ENCODE measurements around the gene VSIR.

VSIR gene

GRCh38 chr10:71814922-71815411 lies 41.6 kb upstream of the VSIR start:
- Histone ChIP-seq H3K9me3 (ENCODE audit: control insufficient read depth, low read depth, low read length) (no peaks in the 10 kb centered on the region), H3K27ac (ENCODE audit: low read length) (no peak overlapping the region), H3K4me3 (ENCODE audit: low read length) (no peak overlapping the region), H3K9ac (ENCODE audit: low read length) (no peak overlapping the region), H3K27me3 (ENCODE audit: control insufficient read depth, insufficient read depth, low read length) (no peaks in the 10 kb centered on the region), H3K4me1 (ENCODE audit: control insufficient read depth, low read depth, low read length) (no peaks in the 10 kb centered on the region), H3K36me3 (ENCODE audit: control insufficient read depth, low read depth, low read length) (peaks cover 44% of the 10 kb centered on the region)

- Histone ChIP-seq H3K27ac (ENCODE audit: low read length) (no peak overlapping the region), H3K36me3 (ENCODE audit: control insufficient read depth, low read depth, low read length) (peaks cover 26% of the 10 kb centered on the region), H3K27me3 (ENCODE audit: control insufficient read depth, insufficient read depth, low read length) (no peaks in the 10 kb centered on the region), H3K4me1 (ENCODE audit: control insufficient read depth, low read depth, low read length) (no peaks in the 10 kb centered on the region), H3K9me3 (ENCODE audit: control insufficient read depth, low read depth, low read length) (no peaks in the 10 kb centered on the region), H3K9ac (ENCODE audit: low read length) (no peak overlapping the region), H3K4me3 (ENCODE audit: low read length) (no peak overlapping the region)
These were observed 39.7 kb upstream of the VSIR start for GRCh38 chr10:71812913-71813590.

GRCh38 chr10:71812016-71812912 lies 38.9 kb upstream of the VSIR start:
- Histone ChIP-seq H3K4me1 (ENCODE audit: control insufficient read depth, low read depth, low read length) (no peaks in the 10 kb centered on the region), H3K27me3 (ENCODE audit: control insufficient read depth, insufficient read depth, low read length) (no peaks in the 10 kb centered on the region), H3K4me3 (ENCODE audit: low read length) (no peak overlapping the region), H3K36me3 (ENCODE audit: control insufficient read depth, low read depth, low read length) (peaks cover 18% of the 10 kb centered on the region), H3K27ac (ENCODE audit: low read length) (no peak overlapping the region), H3K9me3 (ENCODE audit: control insufficient read depth, low read depth, low read length) (no peaks in the 10 kb centered on the region), H3K9ac (ENCODE audit: low read length) (no peak overlapping the region)

DNA sequence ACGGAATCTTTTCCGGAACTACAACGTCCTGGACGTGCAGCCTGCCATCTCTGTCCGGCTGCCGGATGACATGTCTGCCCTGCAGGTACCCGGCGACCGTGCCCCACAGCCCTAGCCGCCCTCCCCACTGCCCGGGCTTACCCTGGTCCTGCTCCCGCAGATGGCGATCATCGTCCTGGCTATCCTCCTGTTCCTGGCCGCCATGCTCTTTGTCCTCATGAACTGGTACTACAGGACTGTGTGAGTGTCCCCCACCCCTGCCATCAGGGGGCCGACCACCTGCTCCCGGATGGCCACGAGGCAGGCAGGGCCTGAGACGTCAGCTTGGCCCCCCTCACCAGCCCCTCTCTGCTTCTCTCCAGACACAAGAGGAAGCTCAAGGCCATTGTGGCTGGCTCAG lies 38.0 kb upstream of the VSIR start:
- H3K9ac ChIP-seq (ENCODE audit: low read length), result no peak overlapping the region
- peaks cover 9% of the 10 kb centered on the region for H3K36me3 ChIP-seq (ENCODE audit: control insufficient read depth, low read depth, low read length)
- H3K27me3 ChIP-seq (ENCODE audit: control insufficient read depth, insufficient read depth, low read length), result no peaks in the 10 kb centered on the region
- no peak overlapping the region for H3K4me3 ChIP-seq (ENCODE audit: low read length)
- H3K27ac ChIP-seq (ENCODE audit: low read length), result no peak overlapping the region
- H3K4me1 ChIP-seq (ENCODE audit: control insufficient read depth, low read depth, low read length), result peaks cover under 1% of the 10 kb centered on the region
- no peaks in the 10 kb centered on the region for H3K9me3 ChIP-seq (ENCODE audit: control insufficient read depth, low read depth, low read length)

- Histone ChIP-seq H3K27me3 (ENCODE audit: control insufficient read depth, insufficient read depth, low read length) (peaks cover 5% of the 10 kb centered on the region), H3K36me3 (ENCODE audit: control insufficient read depth, low read depth, low read length) (no peaks in the 10 kb centered on the region), H3K27ac (ENCODE audit: low read length) (no peak overlapping the region), H3K4me1 (ENCODE audit: control insufficient read depth, low read depth, low read length) (peaks cover 4% of the 10 kb centered on the region), H3K9ac (ENCODE audit: low read length) (no peak overlapping the region), H3K4me3 (ENCODE audit: low read length) (no peak overlapping the region), H3K9me3 (ENCODE audit: control insufficient read depth, low read depth, low read length) (no peaks in the 10 kb centered on the region)
These were observed 36.9 kb upstream of the VSIR start for GRCh38 chr10:71810048-71810750.

DNA sequence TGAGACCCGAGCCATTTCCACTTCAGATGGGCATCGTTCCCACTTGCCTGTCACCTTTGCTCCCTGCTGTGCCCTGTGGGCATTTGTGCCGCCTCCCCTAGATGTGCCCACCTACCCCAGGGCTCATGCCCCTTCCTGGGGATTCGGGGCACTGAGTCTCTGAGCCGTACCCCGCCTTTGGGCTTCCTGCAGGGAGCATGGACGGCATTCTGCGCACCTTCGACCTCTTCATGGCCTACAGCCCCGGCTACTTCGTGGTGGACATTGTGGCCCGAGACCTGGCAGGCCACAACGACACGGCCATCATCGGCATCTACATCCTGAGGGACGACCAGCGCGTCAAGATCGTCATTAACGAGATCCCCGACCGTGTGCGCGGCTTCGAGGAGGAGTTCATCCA lies 36.3 kb upstream of the VSIR start:
- H3K9ac ChIP-seq (ENCODE audit: low read length), result no peak overlapping the region
- no peak overlapping the region for H3K4me3 ChIP-seq (ENCODE audit: low read length)
- no peaks in the 10 kb centered on the region for H3K9me3 ChIP-seq (ENCODE audit: control insufficient read depth, low read depth, low read length)
- H3K27me3 ChIP-seq (ENCODE audit: control insufficient read depth, insufficient read depth, low read length), result peaks cover 11% of the 10 kb centered on the region
- peaks cover 4% of the 10 kb centered on the region for H3K4me1 ChIP-seq (ENCODE audit: control insufficient read depth, low read depth, low read length)
- H3K27ac ChIP-seq (ENCODE audit: low read length), result no peak overlapping the region
- no peaks in the 10 kb centered on the region for H3K36me3 ChIP-seq (ENCODE audit: control insufficient read depth, low read depth, low read length)

DNA sequence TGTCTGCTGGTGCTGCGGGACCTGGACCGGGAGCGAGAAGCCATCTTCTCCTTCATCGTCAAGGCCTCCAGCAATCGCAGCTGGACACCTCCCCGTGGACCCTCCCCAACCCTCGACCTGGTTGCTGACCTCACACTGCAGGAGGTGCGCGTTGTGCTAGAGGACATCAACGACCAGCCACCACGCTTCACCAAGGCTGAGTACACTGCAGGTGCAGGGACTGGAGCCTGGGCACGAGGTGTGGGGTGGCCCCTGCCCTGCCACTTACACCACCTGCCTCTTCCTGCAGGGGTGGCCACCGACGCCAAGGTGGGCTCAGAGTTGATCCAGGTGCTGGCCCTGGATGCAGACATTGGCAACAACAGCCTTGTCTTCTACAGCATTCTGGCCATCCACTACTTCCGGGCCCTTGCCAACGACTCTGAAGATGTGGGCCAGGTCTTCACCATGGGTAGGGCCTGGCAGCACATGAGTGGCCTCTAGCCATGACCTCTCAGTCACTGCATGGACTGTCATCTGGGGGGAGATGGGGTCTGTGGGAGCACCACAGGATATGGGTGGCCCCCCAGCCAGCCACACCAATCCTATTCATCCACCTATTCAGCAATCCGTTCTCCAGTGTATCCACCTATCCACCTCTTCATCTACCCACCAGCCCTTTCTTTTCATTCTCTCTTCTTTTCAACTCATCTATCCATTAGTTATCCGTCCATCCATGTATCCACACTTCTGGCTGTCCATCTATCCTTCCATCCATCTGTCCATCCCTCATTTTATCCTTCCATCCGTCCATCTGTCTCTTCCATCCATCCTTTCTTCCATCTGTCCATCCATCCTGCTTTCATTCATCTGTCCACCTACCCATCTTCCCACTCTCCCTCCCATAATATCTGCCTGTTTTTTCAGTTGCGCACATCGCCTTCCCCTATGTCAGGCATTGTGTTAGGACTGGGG lies 34.5 kb upstream of the VSIR start:
- Histone ChIP-seq H3K9ac (ENCODE audit: low read length) (no peak overlapping the region), H3K9me3 (ENCODE audit: control insufficient read depth, low read depth, low read length) (no peaks in the 10 kb centered on the region), H3K4me1 (ENCODE audit: control insufficient read depth, low read depth, low read length) (peaks cover 4% of the 10 kb centered on the region), H3K4me3 (ENCODE audit: low read length) (no peak overlapping the region), H3K36me3 (ENCODE audit: control insufficient read depth, low read depth, low read length) (no peaks in the 10 kb centered on the region), H3K27me3 (ENCODE audit: control insufficient read depth, insufficient read depth, low read length) (peaks cover 15% of the 10 kb centered on the region), H3K27ac (ENCODE audit: low read length) (no peak overlapping the region)

DNA sequence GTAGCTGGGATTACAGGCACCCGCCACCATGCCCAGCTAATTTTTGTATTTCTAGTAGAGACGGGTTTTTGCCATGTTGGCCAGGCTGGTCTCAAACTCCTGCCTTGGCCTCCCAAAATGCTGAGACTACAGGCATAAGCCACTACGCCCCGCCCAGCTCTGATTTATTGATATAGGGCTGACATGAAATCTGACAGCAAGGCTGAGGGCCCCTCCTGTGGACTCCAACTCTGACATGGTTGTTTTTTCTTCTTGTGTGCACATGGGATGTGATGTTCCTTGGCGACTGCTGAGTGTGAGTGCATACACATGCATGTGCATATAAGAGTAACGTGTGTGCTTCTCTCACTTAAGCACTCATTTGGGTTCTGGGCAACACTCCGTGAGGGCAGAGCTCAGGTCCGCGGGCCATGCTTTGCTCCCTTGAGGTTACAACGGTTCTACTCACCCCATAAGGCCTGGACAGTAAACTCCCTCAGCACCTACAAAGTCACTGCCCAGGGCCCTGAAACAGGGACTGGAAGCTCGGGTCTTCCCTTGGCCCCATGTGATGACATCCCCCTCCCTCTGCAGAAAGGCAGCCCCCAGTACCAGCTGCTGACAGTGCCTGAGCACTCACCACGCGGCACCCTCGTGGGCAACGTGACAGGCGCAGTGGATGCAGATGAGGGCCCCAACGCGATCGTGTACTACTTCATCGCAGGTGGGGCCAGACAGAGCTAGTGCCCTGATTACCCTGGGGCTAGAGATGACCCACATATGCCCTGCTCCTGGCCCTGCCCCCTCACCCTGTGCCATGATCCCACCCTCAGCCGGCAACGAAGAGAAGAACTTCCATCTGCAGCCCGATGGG lies 33.6 kb upstream of the VSIR start:
- Histone ChIP-seq H3K36me3 (ENCODE audit: control insufficient read depth, low read depth, low read length) (no peaks in the 10 kb centered on the region), H3K9me3 (ENCODE audit: control insufficient read depth, low read depth, low read length) (no peaks in the 10 kb centered on the region), H3K4me1 (ENCODE audit: control insufficient read depth, low read depth, low read length) (peaks cover 4% of the 10 kb centered on the region), H3K4me3 (ENCODE audit: low read length) (no peak overlapping the region), H3K9ac (ENCODE audit: low read length) (no peak overlapping the region), H3K27me3 (ENCODE audit: control insufficient read depth, insufficient read depth, low read length) (peaks cover 15% of the 10 kb centered on the region), H3K27ac (ENCODE audit: low read length) (no peak overlapping the region)

DNA sequence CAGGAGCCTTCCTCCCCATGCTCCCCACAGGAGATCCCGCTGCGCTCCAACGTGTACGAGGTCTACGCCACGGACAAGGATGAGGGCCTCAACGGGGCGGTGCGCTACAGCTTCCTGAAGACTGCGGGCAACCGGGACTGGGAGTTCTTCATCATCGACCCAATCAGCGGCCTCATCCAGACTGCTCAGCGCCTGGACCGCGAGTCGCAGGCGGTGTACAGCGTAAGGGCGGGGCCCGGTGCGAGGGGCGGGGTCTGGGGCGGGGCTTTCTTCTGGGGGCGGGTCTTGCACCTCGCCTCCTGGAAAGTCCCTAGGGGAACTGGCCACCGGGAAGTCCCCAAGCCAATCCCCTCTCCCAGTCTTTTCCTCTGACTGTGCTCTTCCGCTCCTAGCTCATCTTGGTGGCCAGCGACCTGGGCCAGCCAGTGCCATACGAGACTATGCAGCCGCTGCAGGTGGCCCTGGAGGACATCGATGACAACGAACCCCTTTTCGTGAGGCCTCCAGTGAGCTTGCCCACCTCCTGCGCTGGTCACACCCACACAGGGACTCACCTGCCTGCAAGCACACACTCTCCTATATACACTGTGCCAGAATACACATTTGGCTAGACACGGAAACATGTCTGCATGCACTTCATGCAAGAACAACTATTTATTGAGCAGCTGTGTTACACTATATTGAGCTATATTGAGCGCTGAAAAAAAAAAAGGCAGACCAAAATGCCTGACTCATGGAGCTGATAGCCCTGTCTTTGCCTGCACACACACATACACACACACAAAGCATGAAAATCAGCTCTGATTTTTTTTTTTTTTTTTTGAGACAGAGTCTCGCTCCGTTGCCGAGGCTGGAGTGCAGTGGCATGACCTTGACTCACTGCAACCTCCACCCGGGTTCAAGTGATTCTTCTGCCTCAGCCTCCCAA lies 32.7 kb upstream of the VSIR start:
- Histone ChIP-seq H3K27ac (ENCODE audit: low read length) (no peak overlapping the region), H3K27me3 (ENCODE audit: control insufficient read depth, insufficient read depth, low read length) (peaks cover 15% of the 10 kb centered on the region), H3K36me3 (ENCODE audit: control insufficient read depth, low read depth, low read length) (no peaks in the 10 kb centered on the region), H3K4me3 (ENCODE audit: low read length) (peak overlapping the region; percentile 29), H3K4me1 (ENCODE audit: control insufficient read depth, low read depth, low read length) (peaks cover 4% of the 10 kb centered on the region), H3K9me3 (ENCODE audit: control insufficient read depth, low read depth, low read length) (no peaks in the 10 kb centered on the region), H3K9ac (ENCODE audit: low read length) (no peak overlapping the region)

All from iPS-18a (cell line).